Measurements from ENCODE around the gene DYRK1A. TPM values are rescaled to one million over a fixed set of nuclear protein-coding genes. Genes with fewer than 3 reads are reported as not detected.

Gene DYRK1A
- total and polyA plus RNA-seq, 10 of the 15 experiments (the other 5 are each of a cell fraction or from before 2014, with no cell fraction given): 2.4 to 68.6 (median 30.7) TPM

GRCh38 chr21:37463083-37463801 is 96.7 kb downstream of the DYRK1A start (continued):
- TF ChIP-seq REST (IDR thresholded peaks at IDR 0.05; ENCODE audit: low read depth, low read length) (0 out of 2 replicates have a peak, but pooled peaks have one; percentile 52), SKIL (IDR thresholded peaks at IDR 0.05; ENCODE audit: low read depth, poor library complexity, severe bottlenecking) (peak; percentile 20), RUNX3 (IDR thresholded peaks at IDR 0.05; ENCODE audit: low read length) (0 out of 2 replicates have a peak, but pooled peaks have one; percentile 35), SMC3 (IDR thresholded peaks at IDR 0.05; ENCODE audit: borderline replicate concordance, low read length) (peak; percentile 40; the same call in 1 of the 2 replicates), ZBTB33 (IDR thresholded peaks at IDR 0.05) (no peak), ZNF24 (IDR thresholded peaks at IDR 0.05) (peak; percentile 89), PAX5 (IDR thresholded peaks at IDR 0.05; ENCODE audit: borderline replicate concordance, low read depth, low read length) (no peak), ZBTB4 (CRISPR knock-in tag; IDR thresholded peaks at IDR 0.05) (no peak), ATF7 (IDR thresholded peaks at IDR 0.05; ENCODE audit: low read depth) (peak; percentile 34; the same call in 1 of the 2 replicates), MLLT1 (IDR thresholded peaks at IDR 0.05) (peak; percentile 48; the same call in 1 of the 2 replicates), BHLHE40 (IDR thresholded peaks at IDR 0.05; ENCODE audit: borderline replicate concordance in 1 of 2, low read depth in 2 of 2, low read length in 1 of 2) (peak; percentile 96 to 97), YY1 (IDR thresholded peaks at IDR 0.05; ENCODE audit: low read depth, low read length) (0 out of 2 replicates have a peak, but pooled peaks have one; percentile 16), NBN (IDR thresholded peaks at IDR 0.05) (peak; percentile 87), IRF4 (IDR thresholded peaks at IDR 0.05; ENCODE audit: low read depth, low read length) (peak; percentile 77)

Measured in GM12878 (cell line).